Neuron (in vitro differentiated cells): ENCODE results near the gene CFAP410.

ENCODE experiments used
- H2AFZ ChIP-seq: one replicate; pipeline ENCODE4 v1.6.1; 2013; ENCODE audit warnings: low read depth, mild to moderate bottlenecking, inconsistent platforms, low read length, moderate library complexity
- H3K27me3 ChIP-seq: one replicate; pipeline ENCODE4 v1.6.1; 2013; ENCODE audit warnings: low read length; ENCODE audit not compliant: insufficient read depth
- H3K36me3 ChIP-seq: one replicate; pipeline ENCODE4 v1.6.1; 2013; ENCODE audit warnings: low read length; ENCODE audit not compliant: insufficient read depth
- H3K4me1 ChIP-seq: one replicate; pipeline ENCODE4 v1.6.1; 2013; ENCODE audit warnings: low read length; ENCODE audit not compliant: insufficient read depth
- H3K4me3 ChIP-seq: 2 replicates; pipeline ENCODE4 v1.5.1; 2013; ENCODE audit warnings: mild to moderate bottlenecking, low read length, moderate library complexity
- H3K9me3 ChIP-seq: one replicate; pipeline ENCODE4 v1.6.1; 2013; ENCODE audit warnings: low read length

CFAP410 gene

DNA sequence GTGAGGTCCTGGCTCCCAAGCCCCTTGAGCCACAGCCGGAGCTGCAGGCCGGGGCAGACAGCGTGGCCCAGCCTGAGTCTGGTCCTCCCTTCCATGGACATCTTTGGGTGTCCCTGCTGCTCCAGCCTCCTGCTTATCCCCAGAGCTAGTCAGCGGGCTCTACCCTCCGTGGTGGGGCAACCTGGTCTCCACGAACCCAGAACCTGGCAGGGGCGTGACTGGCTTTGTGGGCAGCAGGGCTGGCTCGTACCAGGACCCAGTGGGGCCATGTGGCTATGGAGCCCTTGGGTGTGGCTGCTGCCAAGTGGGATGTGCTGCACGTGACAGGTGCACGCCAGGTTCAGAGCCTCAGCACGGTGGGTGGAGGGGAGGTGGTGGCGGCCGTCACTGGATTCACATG lies 18.3 kb downstream of the CFAP410 start:
- Histone ChIP-seq H3K4me3 (no peak overlapping the region), H2AFZ (no peak overlapping the region), H3K36me3 (peaks cover 55% of the 10 kb centered on the region), H3K27me3 (no peaks in the 10 kb centered on the region), H3K9me3 (no peaks in the 10 kb centered on the region), H3K4me1 (no peaks in the 10 kb centered on the region)

DNA sequence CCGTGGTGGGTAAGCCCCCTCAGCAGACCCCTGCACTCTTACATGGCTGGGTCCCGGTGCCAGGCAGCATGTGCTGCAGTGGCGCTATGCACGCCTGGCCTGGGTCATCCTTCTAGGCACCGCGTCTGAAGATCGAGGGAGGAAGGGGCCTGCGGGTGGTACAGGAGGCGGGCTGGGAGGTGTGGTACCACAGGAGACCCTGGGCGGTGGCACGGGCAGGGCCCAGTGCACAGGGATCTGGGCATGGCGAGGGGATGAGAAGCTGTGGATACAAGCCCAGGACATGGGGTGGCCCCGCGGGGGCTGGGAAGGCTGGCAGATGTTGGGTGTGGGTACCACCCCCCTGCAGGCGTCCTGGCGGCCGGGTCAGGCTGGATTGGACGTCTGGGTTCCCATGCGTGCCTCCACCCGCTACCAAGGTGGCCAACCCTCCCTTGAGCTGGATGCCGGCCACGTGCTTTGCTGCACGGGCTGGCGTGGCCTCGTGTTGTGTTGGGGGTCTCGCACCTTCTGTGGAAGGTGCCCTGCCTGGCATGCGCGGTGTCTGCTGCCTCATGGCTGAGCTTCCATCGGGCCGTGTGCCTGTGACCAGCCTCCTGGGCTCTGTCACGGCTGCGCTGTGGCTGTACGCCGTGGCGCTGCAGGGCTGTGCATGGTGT lies 19.7 kb downstream of the CFAP410 start:
- H3K36me3 ChIP-seq: peaks cover 58% of the 10 kb centered on the region
- no peaks in the 10 kb centered on the region for H3K4me1 ChIP-seq
- H2AFZ ChIP-seq: no peak overlapping the region
- H3K27me3 ChIP-seq: no peaks in the 10 kb centered on the region
- H3K4me3 ChIP-seq: no peak overlapping the region
- no peaks in the 10 kb centered on the region for H3K9me3 ChIP-seq

DNA sequence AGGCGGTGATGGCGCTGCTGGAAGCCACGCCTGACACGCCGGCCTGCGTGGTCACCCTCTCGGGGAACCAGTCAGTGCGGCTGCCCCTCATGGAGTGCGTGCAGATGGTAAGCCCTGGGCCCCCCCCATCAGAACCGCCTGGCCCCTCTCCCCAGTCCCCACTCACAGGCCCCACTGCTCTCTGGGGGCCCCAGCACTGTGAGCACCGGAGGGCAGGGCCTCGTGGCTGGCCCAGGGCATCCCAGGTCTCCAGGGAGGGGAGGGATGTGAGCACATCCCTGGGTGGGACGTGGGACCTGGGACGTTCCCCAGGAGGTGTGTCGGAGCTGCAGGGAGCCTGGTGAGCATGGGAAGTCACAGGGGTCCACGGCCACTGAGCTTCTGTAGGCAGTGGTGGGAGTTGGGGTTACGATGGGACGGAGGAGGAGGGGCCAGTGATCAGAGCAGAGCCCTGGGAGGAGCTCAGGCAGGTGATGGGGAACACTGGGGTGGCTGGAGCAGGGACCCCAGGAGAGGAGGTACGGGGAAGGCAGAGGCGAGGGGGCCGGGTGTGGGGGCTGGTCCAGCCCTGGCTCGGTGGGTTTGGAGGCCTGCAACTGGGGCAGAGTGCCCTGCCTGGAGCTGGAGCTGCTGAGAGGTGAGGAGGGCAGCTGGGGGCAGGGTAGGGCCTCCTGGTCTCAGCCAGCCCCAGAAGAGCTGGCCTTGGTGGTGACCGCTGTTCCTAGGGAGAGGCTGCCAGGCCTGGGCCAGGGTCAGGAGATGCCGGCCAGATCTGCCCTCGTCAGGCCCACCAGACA lies 20.5 kb downstream of the CFAP410 start:
- Histone ChIP-seq H2AFZ (no peak overlapping the region), H3K4me1 (no peaks in the 10 kb centered on the region), H3K9me3 (no peaks in the 10 kb centered on the region), H3K36me3 (peaks cover 51% of the 10 kb centered on the region), H3K27me3 (no peaks in the 10 kb centered on the region), H3K4me3 (no peak overlapping the region)

DNA sequence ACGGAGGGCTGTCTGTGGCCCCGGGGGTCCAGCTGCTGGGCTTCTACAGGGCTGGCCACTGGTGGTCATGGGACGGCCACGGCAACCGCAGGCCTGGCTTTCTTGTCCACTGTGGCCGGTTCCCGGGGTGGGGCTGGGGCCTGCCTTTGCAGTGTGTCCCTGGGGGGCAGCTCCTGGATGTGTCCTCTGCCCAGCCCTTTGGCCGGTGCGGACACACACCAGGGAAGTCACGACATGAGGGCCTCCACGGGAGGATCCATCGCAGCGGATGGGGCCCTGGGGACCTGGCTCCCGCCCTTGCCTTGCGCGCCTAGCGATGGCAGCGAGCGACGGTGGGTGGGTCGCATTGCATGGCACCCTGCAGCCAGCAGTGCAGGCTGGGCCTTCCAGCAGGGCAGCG lies 21.3 kb downstream of the CFAP410 start:
- H3K36me3 ChIP-seq: peaks cover 56% of the 10 kb centered on the region
- no peaks in the 10 kb centered on the region for H3K9me3 ChIP-seq
- no peak overlapping the region for H3K4me3 ChIP-seq
- H3K4me1 ChIP-seq: no peaks in the 10 kb centered on the region
- no peak overlapping the region for H2AFZ ChIP-seq
- no peaks in the 10 kb centered on the region for H3K27me3 ChIP-seq

DNA sequence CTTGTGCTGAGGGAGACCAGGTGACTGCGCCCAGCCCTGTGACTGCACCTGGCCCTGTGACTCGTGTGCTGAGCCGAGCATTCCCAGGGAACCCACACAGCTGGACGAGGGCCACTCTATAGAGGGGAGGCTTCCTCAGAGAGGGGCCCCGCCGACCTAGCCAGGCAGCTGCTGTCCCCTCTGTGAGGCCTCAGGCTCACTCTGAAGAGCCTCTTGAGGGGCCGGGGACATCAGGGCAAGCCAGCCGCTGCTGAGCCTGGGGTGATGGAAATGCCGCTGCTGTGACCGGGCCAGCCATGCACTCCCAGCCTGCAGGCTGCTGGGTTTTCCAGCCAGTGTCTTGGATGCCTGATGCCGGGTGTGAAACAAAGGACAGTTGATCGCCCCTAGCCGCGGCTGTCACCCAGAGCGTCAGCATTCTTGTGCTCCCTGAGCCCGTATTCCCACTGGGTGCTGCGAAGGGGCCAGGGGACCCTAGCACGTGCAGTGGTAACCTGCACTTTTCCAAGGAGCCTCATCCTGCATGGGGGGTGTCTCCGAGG lies 21.9 kb downstream of the CFAP410 start:
- H3K27me3 ChIP-seq: no peaks in the 10 kb centered on the region
- peaks cover 59% of the 10 kb centered on the region for H3K36me3 ChIP-seq
- H3K9me3 ChIP-seq: no peaks in the 10 kb centered on the region
- no peaks in the 10 kb centered on the region for H3K4me1 ChIP-seq
- H2AFZ ChIP-seq: no peak overlapping the region
- no peak overlapping the region for H3K4me3 ChIP-seq

DNA sequence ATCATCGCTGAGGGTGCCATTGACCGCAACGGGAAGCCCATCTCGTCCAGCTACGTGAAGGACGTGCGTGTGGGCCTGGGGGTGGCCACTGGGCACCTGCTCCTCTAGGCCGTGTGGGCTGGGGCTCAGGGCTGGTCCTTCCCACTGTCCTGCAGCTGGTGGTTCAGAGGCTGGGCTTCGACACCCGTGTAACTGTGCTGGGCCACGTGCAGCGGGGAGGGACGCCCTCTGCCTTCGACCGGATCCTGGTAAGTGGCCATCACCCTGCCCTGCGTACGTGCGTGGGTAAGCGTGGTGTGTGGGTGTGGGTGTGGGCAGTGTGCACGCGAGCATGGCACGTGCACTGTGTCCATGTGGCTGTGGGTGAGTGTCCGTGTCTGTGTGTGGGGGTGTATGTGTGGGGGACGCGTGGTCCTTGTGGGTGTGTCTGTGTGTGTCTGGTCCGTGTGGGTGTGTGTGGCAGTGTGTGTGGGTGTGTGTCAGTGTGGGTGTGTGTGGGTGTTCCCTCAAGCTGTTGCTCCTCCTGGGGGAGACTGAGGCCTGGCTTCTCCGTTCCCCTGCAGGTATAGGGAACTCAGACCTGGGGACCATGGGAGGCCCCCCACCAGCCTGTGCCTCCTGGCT lies 22.8 kb downstream of the CFAP410 start:
- Histone ChIP-seq H3K4me1 (no peaks in the 10 kb centered on the region), H3K27me3 (no peaks in the 10 kb centered on the region), H3K9me3 (no peaks in the 10 kb centered on the region), H2AFZ (no peak overlapping the region), H3K4me3 (no peak overlapping the region), H3K36me3 (peaks cover 59% of the 10 kb centered on the region)

DNA sequence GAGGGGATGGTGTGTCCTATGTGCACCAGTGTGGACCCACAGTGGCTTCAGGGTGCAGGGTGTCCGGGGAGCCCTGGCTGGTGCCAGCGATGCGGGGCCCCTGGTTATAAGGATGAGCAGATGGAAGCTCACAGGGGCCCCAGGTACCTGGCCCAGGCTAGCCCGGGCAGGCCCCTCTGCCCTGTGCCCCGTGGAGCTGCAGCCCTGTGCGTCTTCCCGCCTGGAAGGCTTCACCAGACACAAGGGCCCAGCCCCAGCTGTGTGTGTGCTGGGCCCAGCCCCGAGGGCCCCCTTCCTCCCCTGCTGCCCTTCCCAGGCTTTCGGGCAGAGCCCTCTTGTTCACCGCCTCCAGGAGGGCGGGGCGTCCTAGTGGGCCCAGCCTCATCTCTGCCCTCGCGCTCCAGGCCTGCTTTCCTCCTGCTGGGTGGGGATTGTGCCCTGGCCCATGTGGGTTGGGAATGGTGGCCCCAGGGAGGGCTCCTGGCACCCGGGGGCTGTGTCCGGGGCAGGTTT lies 23.4 kb downstream of the CFAP410 start:
- no peaks in the 10 kb centered on the region for H3K27me3 ChIP-seq
- peaks cover 64% of the 10 kb centered on the region for H3K36me3 ChIP-seq
- H3K4me1 ChIP-seq: no peaks in the 10 kb centered on the region
- H2AFZ ChIP-seq: no peak overlapping the region
- no peaks in the 10 kb centered on the region for H3K9me3 ChIP-seq
- H3K4me3 ChIP-seq: no peak overlapping the region

DNA sequence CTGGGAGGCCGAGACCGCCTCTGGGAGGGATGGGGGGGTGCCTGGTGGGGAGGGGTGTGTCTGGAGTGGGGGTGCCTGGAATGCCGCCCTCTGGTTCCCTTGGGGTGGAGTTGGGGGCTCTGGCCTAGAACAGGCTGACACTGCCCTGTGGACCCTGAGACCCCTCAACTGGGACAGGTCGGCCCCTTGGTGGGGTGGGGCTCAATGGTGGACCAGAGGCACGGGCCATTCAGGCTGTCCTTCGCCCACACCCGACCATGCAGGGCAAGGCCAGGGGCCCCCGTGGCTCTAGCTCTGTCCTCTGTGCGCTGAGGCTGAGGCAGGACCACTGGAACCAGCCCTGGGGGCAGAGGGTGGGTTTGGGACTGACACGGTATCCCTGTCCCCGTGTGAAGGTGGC lies 24.6 kb downstream of the CFAP410 start:
- Histone ChIP-seq H3K36me3 (peaks cover 61% of the 10 kb centered on the region), H2AFZ (no peak overlapping the region), H3K4me3 (no peak overlapping the region), H3K9me3 (no peaks in the 10 kb centered on the region), H3K4me1 (peaks cover under 1% of the 10 kb centered on the region), H3K27me3 (no peaks in the 10 kb centered on the region)

DNA sequence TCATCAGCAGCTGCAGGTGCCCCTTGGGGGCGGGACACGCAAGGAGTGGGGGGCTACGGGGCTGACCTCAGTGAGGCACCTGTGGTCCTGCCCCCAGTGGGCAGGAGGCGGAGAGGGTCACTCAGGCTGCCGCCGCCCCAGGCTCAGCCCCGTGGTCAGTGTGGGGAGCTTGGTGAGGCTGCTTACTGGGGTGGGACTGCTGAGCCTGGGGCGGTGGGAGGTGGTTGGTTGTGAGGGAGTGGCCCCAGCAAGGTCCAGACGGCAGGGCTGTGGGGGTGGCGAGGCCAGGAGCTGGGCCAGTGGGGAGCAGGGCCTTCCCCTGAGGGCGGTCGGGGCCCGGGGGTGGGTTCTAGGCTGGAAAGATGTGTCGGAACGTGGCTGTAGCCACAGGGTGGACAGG lies 25.1 kb downstream of the CFAP410 start:
- Histone ChIP-seq H3K4me1 (peaks cover 4% of the 10 kb centered on the region), H3K36me3 (peaks cover 57% of the 10 kb centered on the region), H3K4me3 (no peak overlapping the region), H2AFZ (no peak overlapping the region), H3K27me3 (no peaks in the 10 kb centered on the region), H3K9me3 (no peaks in the 10 kb centered on the region)

DNA sequence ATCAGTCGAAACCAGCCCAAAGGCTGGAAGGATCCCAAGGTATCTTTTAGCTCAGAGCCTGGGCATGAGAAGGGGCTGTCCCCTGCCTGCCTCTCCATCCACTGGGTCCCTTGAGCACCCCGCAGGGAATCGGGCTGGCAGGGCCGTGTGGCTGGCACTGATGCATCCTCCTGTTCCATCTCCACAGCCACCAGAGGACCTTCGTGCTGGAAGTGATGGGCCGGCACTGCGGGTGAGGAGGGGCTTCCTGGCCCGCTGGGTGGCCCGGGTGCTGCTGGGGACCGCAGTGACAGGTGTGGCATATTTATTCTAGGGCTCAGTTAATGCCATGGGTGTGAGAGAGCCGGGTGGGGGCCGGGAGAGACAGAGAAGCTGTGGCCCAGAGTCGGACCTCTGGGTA lies 25.7 kb downstream of the CFAP410 start:
- no peak overlapping the region for H3K4me3 ChIP-seq
- no peaks in the 10 kb centered on the region for H3K9me3 ChIP-seq
- no peaks in the 10 kb centered on the region for H3K27me3 ChIP-seq
- peaks cover 55% of the 10 kb centered on the region for H3K36me3 ChIP-seq
- peaks cover 9% of the 10 kb centered on the region for H3K4me1 ChIP-seq
- no peak overlapping the region for H2AFZ ChIP-seq

DNA sequence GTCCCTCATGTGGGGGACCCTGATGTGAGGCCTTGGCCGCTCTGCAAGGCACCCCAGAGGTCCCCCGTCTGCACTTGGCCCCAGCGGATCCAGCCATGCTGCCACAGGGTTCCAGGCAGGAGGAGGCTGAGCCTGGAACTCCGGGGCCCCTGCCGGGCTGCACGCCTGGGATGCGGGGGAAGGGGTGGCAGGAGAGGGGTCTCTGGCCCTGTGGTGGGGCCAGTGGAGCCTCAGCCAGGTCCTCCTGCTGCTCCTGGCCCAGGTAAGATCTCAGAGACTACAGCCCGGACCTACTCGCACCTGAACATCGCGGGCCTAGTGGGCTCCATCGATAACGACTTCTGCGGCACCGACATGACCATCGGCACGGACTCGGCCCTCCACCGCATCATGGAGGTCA lies 26.5 kb downstream of the CFAP410 start:
- peaks cover 48% of the 10 kb centered on the region for H3K36me3 ChIP-seq
- no peaks in the 10 kb centered on the region for H3K9me3 ChIP-seq
- H2AFZ ChIP-seq: no peak overlapping the region
- H3K27me3 ChIP-seq: no peaks in the 10 kb centered on the region
- H3K4me3 ChIP-seq: no peak overlapping the region
- H3K4me1 ChIP-seq: peaks cover 12% of the 10 kb centered on the region

DNA sequence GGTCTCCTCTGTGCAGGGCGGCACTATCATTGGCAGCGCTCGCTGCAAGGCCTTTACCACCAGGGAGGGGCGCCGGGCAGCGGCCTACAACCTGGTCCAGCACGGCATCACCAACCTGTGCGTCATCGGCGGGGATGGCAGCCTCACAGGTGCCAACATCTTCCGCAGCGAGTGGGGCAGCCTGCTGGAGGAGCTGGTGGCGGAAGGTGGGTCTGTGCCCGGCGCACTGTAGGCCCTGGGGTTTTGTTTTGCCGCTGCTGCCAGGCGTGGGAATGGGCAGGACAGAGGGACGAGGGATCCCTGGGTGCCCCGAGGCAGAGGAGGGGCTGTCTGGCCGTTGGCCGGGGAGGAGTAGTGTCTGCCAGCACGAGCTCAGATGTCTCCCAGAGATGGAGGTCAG lies 27.1 kb downstream of the CFAP410 start:
- Histone ChIP-seq H3K4me1 (peaks cover 17% of the 10 kb centered on the region), H3K9me3 (no peaks in the 10 kb centered on the region), H3K4me3 (no peak overlapping the region), H3K36me3 (peaks cover 47% of the 10 kb centered on the region), H3K27me3 (no peaks in the 10 kb centered on the region), H2AFZ (no peak overlapping the region)
